Psoas muscle (tissue), 8 donors: ENCODE measurements around the gene SNN. TPM values are rescaled to one million over a fixed set of nuclear protein-coding genes. Genes with fewer than 3 reads are reported as not detected.
A peak's percentile ranks its signal among the peaks of the same experiment; 100 is the strongest.

ENCODE experiments used
- ATAC-seq, 4 donors: fragments of 200-7000 bp; cut with Tn5 transposase; one replicate each; pipeline ENCODE4 v1.9.1; 2020; ENCODE audit warnings: moderate library complexity in 3 of 4, mild to moderate bottlenecking in 2 of 4
- DNase-seq, 2 donors: peaks; one replicate each; pipeline ENCODE4 v3.0.0-alpha.2; 2020
- H3K27ac ChIP-seq: fragments of 200-600 bp; one replicate; pipeline ENCODE4 v1.8.0; 2022
- H3K27me3 ChIP-seq, 3 donors: fragments of 200-600 bp in 1 of 3; one replicate each; pipeline versions ENCODE4 v1.6.1 to v1.8.0; 2013 to 2022; ENCODE audit warnings: low read length in 2 of 3, mild to moderate bottlenecking in 2 of 3, moderate library complexity in 1 of 3; ENCODE audit not compliant: insufficient read depth in 3 of 3
- H3K36me3 ChIP-seq, 2 donors: fragments of 200-600 bp in 1 of 2; one replicate each; pipeline versions ENCODE4 v1.6.1 to v1.8.0; 2013 to 2022; ENCODE audit warnings: low read depth in 1 of 2, mild to moderate bottlenecking in 1 of 2, moderate library complexity in 1 of 2; ENCODE audit not compliant: insufficient read depth in 1 of 2
- H3K4me1 ChIP-seq: fragments of 200-600 bp; one replicate; pipeline ENCODE4 v1.8.0; 2022
- H3K4me3 ChIP-seq: fragments of 200-600 bp; one replicate; pipeline ENCODE4 v1.8.0; 2022; ENCODE audit warnings: mild to moderate bottlenecking
- H3K9me3 ChIP-seq: fragments of 200-600 bp; one replicate; pipeline ENCODE4 v1.8.0; 2022
- CTCF ChIP-seq: fragments of 200-600 bp; IDR thresholded peaks from one replicate; pipeline ENCODE4 v1.8.0; 2022; ENCODE audit warnings: antibody characterized with exemption
- WGBS, 3 donors: extraction: QIAGEN DNeasy Blood & Tissue Kit; methylation state at CpG; one replicate each; pipeline versions ENCODE4 v1.1.6 to v1.1.7; 2013; 5-methylcytosine and 5-hydroxymethylcytosine counted together
- intact Hi-C, 2 donors: fragments of 100-400 bp; cut with DNase I; formaldehyde crosslinking; loops; one replicate each; pipeline versions ENCODE4 v1.11.0 to v1.14.2; 2022
- polyA plus RNA-seq, 3 donors: library from polyadenylated mRNA; stranded (reverse); fragments of 200-250 nt; gene quantifications; one replicate each; pipeline ENCODE4 v1.2.3, GENCODE V29; 2013
- total RNA-seq, 4 donors: library from RNA; stranded (reverse); fragmentation: NEBNext Ultra II Directional in 2 of 4; extraction: Animal tissue kit (Norgen Biotek cat#: 25700) in 2 of 4; gene quantifications; one replicate each; pipeline versions ENCODE4 v1.2.1 to v1.2.4, GENCODE V29; 2021 to 2023
- donor health status: healthy with polysubstance abuse.
- donor health status: DM: no; HTN: no; CAD: no; lungs with moderate emphysema.
- donor health status: Bipolar disorder and iron deficiency.
- donor health status: healthy.
- donor health status: DM: yes; HTN: yes; CAD: no.
- donor health status: DM: no; HTN: no; CAD: no.
- donor health status: DM: no; HTN: no; CAD: no.
- donor health status: DM: yes; HTN: yes; CAD: no.

Gene SNN
- total and polyA plus RNA-seq, 7 donors = 30.3 to 152 (median 100) TPM

- Histone ChIP-seq H3K9me3 (no peaks in the 10 kb centered on the region), H3K4me3 (no peak overlapping the region), H3K4me1 (peaks cover 10% of the 10 kb centered on the region), H3K36me3 (peaks cover 4 to 100% of the 10 kb centered on the region in 2 donors), H3K27ac (no peak overlapping the region), H3K27me3 (no peaks in the 10 kb centered on the region)
- WGBS, 3 donors = 67 to 86% (median 72%) methylated on average over 3 of the region's 3 CpGs
- DNase-seq (no peak), ATAC-seq (no peak)
- intact Hi-C loops = no loop called here
- TF ChIP-seq CTCF = no peak
Measured at GRCh38 chr16:11722468-11722808, 54.2 kb downstream of the SNN start.

- peaks cover 11 to 99% of the 10 kb centered on the region in 2 donors for H3K36me3 ChIP-seq
- H3K27ac ChIP-seq = no peak overlapping the region
- intact Hi-C loops = no loop called here
- H3K4me3 ChIP-seq = no peak overlapping the region
- ATAC-seq (no peak), DNase-seq (no peak)
- H3K9me3 ChIP-seq = no peaks in the 10 kb centered on the region
- H3K27me3 ChIP-seq = no peaks in the 10 kb centered on the region
- 91 to 100% (median 94%) methylated on average over 1 of the region's 1 CpG for WGBS, 3 donors
- no peak for TF ChIP-seq CTCF
- peaks cover 9% of the 10 kb centered on the region for H3K4me1 ChIP-seq
Measured at GRCh38 chr16:11725457-11725856, 57.2 kb downstream of the SNN start.

GRCh38 chr16:11726008-11726407 lies 57.8 kb downstream of the SNN start:
- intact Hi-C loops = no loop called here
- 84 to 97% (median 95%) methylated on average over 8 of the region's 8 CpGs for WGBS, 3 donors
- TF ChIP-seq CTCF = no peak
- ATAC-seq (no peak), DNase-seq (no peak)
- Histone ChIP-seq H3K36me3 (peaks cover 14 to 99% of the 10 kb centered on the region in 2 donors), H3K27me3 (no peaks in the 10 kb centered on the region), H3K9me3 (no peaks in the 10 kb centered on the region), H3K27ac (no peak overlapping the region), H3K4me3 (no peak overlapping the region), H3K4me1 (peaks cover 9% of the 10 kb centered on the region)

GRCh38 chr16:11727796-11728543 lies 59.7 kb downstream of the SNN start:
- H3K4me1 ChIP-seq = peaks cover 9% of the 10 kb centered on the region
- WGBS, 3 donors = 80 to 91% (median 87%) methylated on average over 4 of the region's 4 CpGs
- no peak for DNase-seq
- no peaks in the 10 kb centered on the region for H3K9me3 ChIP-seq
- H3K27me3 ChIP-seq = no peaks in the 10 kb centered on the region
- H3K36me3 ChIP-seq = peaks cover 13 to 99% of the 10 kb centered on the region in 2 donors
- H3K4me3 ChIP-seq = no peak overlapping the region
- intact Hi-C loops = no loop called here
- ATAC-seq = peak in 3 of 4 donors; percentile 33 to 47 (median 33)
- no peak overlapping the region for H3K27ac ChIP-seq
- no peak for TF ChIP-seq CTCF

Other genes starting within 250 kb of the SNN start
- gene LITAF, start 81.5 kb upstream of the SNN start, total RNA-seq = 10 to 100 TPM in 3 of 4 donors, 1 to 10 TPM in 1; 8.5 to 60.2 (median 18.5) TPM
- 10 to 100 TPM in 2 of 3 donors, 1 to 10 TPM in 1; 5.0 to 33.1 (median 21.5) TPM for gene LITAF, start 81.5 kb upstream of the SNN start, polyA plus RNA-seq
- gene TXNDC11, start 74.4 kb downstream of the SNN start, total RNA-seq = 10 to 100 TPM; 21.3 to 37.2 (median 33.5) TPM
- 10 to 100 TPM; 38.8 to 49.1 (median 40.5) TPM for gene TXNDC11, start 74.4 kb downstream of the SNN start, polyA plus RNA-seq
- 10 to 100 TPM; 23.4 to 69.6 (median 40.0) TPM for gene ZC3H7A, start 128.8 kb downstream of the SNN start, total RNA-seq
- 10 to 100 TPM; 11.7 to 30.7 (median 19.7) TPM for gene ZC3H7A, start 128.8 kb downstream of the SNN start, polyA plus RNA-seq
- 100 to 1,000 TPM; 197 to 271 (median 256) TPM for gene RSL1D1, start 183.1 kb downstream of the SNN start, total RNA-seq
- gene RSL1D1, start 183.1 kb downstream of the SNN start, polyA plus RNA-seq = 100 to 1,000 TPM; 197 to 249 (median 202) TPM
- gene GSPT1, start 247.5 kb downstream of the SNN start, total RNA-seq = 100 to 1,000 TPM; 106 to 202 (median 176) TPM
- 100 to 1,000 TPM in 2 of 3 donors, 10 to 100 TPM in 1; 89.2 to 259 (median 184) TPM for gene GSPT1, start 247.5 kb downstream of the SNN start, polyA plus RNA-seq